ENCODE measurements around the gene RNF13.

- no peak for TF ChIP-seq CTCF (conservative IDR thresholded peaks at IDR 0.05 in 1 of 2, IDR thresholded peaks at IDR 0.05 in 1 of 2; ENCODE audit: extremely low read depth in 1 of 2, insufficient read depth in 1 of 2, low read depth in 1 of 2, low read length in 2 of 2)
- no peak for TF ChIP-seq EZH2 (IDR thresholded peaks at IDR 0.05; ENCODE audit: borderline replicate concordance, low read length)
Observed at GRCh38 chr3:149969940-149970715, 157.1 kb downstream of the RNF13 start.

Measured in mammary epithelial cell (primary cell).